Putamen (tissue), 1 donor: ENCODE measurements around the gene FBXL16.

ENCODE experiments used
- DNase-seq: peaks from one replicate; pipeline ENCODE4 v3.0.0-alpha.2; 2016; ENCODE audit warnings: low spot score

Gene FBXL16

GRCh38 chr16:660459-661183 lies 45.0 kb downstream of the FBXL16 start:
- peak; percentile 86 for DNase-seq

- DNase-seq = no peak
Observed at GRCh38 chr16:660132-660458, 45.5 kb downstream of the FBXL16 start.

- DNase-seq = no peak
Observed at GRCh38 chr16:659618-660017, 46.0 kb downstream of the FBXL16 start.

- no peak for DNase-seq
Observed at GRCh38 chr16:658679-659571, 46.7 kb downstream of the FBXL16 start.

- no peak for DNase-seq
Observed at GRCh38 chr16:657487-657886, 48.1 kb downstream of the FBXL16 start.

GRCh38 chr16:654034-654433 lies 51.6 kb downstream of the FBXL16 start:
- no peak for DNase-seq

- DNase-seq = no peak
Observed at GRCh38 chr16:652454-653305, 52.9 kb downstream of the FBXL16 start.

GRCh38 chr16:651844-652243 lies 53.8 kb downstream of the FBXL16 start:
- no peak for DNase-seq

GRCh38 chr16:649631-650030 lies 56.0 kb downstream of the FBXL16 start:
- DNase-seq = no peak

- peak; percentile 91 for DNase-seq
Observed at GRCh38 chr16:648781-649589, 56.6 kb downstream of the FBXL16 start, which contains the start of gene WDR90. Gene WDR90 (plus strand): TSS chr16:649365. CDS start chr16:649417, 52 bp downstream.

- DNase-seq = no peak
Observed at GRCh38 chr16:648071-648780, 57.4 kb downstream of the FBXL16 start.

- no peak for DNase-seq
Observed at GRCh38 chr16:647173-647902, 58.3 kb downstream of the FBXL16 start.

- no peak for DNase-seq
Observed at GRCh38 chr16:646679-647172, 58.9 kb downstream of the FBXL16 start.

- DNase-seq = no peak
Observed at GRCh38 chr16:645852-646678, 59.5 kb downstream of the FBXL16 start.

- DNase-seq = no peak
Observed at GRCh38 chr16:644556-644955, 61.0 kb downstream of the FBXL16 start.

GRCh38 chr16:643050-643368 lies 62.6 kb downstream of the FBXL16 start:
- DNase-seq = no peak
